Measurements from ENCODE around the gene KRTAP3-3.

The KRTAP3-3 gene

GRCh38 chr17:40975516-40975915 lies 18.4 kb downstream of the KRTAP3-3 start:
- Histone ChIP-seq H3K36me3 (ENCODE audit: control insufficient read depth, insufficient read depth, low read length) (no peaks in the 10 kb centered on the region), H3K27me3 (ENCODE audit: control insufficient read depth, insufficient read depth, low read length) (no peaks in the 10 kb centered on the region), H3K4me1 (ENCODE audit: control insufficient read depth, insufficient read depth, low read length) (no peaks in the 10 kb centered on the region), H3K9ac (ENCODE audit: low read length) (no peak overlapping the region), H3K4me3 (ENCODE audit: low read length) (no peak overlapping the region), H3K9me3 (ENCODE audit: control insufficient read depth, low read length) (no peaks in the 10 kb centered on the region)

GRCh38 chr17:40974366-40974765 lies 19.6 kb downstream of the KRTAP3-3 start:
- no peak overlapping the region for H3K4me3 ChIP-seq (ENCODE audit: low read length)
- H3K27me3 ChIP-seq (ENCODE audit: control insufficient read depth, insufficient read depth, low read length): no peaks in the 10 kb centered on the region
- no peaks in the 10 kb centered on the region for H3K4me1 ChIP-seq (ENCODE audit: control insufficient read depth, insufficient read depth, low read length)
- no peak overlapping the region for H3K9ac ChIP-seq (ENCODE audit: low read length)
- H3K36me3 ChIP-seq (ENCODE audit: control insufficient read depth, insufficient read depth, low read length): no peaks in the 10 kb centered on the region
- no peaks in the 10 kb centered on the region for H3K9me3 ChIP-seq (ENCODE audit: control insufficient read depth, low read length)

- no peaks in the 10 kb centered on the region for H3K27me3 ChIP-seq (ENCODE audit: control insufficient read depth, insufficient read depth, low read length)
- no peaks in the 10 kb centered on the region for H3K36me3 ChIP-seq (ENCODE audit: control insufficient read depth, insufficient read depth, low read length)
- H3K9me3 ChIP-seq (ENCODE audit: control insufficient read depth, low read length): no peaks in the 10 kb centered on the region
- H3K9ac ChIP-seq (ENCODE audit: low read length): no peak overlapping the region
- H3K4me3 ChIP-seq (ENCODE audit: low read length): no peak overlapping the region
- H3K4me1 ChIP-seq (ENCODE audit: control insufficient read depth, insufficient read depth, low read length): no peaks in the 10 kb centered on the region
These were observed 26.4 kb downstream of the KRTAP3-3 start for GRCh38 chr17:40967582-40967981.

- Histone ChIP-seq H3K27me3 (ENCODE audit: control insufficient read depth, insufficient read depth, low read length) (no peaks in the 10 kb centered on the region), H3K4me3 (ENCODE audit: low read length) (no peak within 1 kb of the TSS), H3K9me3 (ENCODE audit: control insufficient read depth, low read length) (no peaks in the 10 kb centered on the region), H3K9ac (ENCODE audit: low read length) (no peak within 1 kb of the TSS), H3K4me1 (ENCODE audit: control insufficient read depth, insufficient read depth, low read length) (no peaks in the 10 kb centered on the region), H3K36me3 (ENCODE audit: control insufficient read depth, insufficient read depth, low read length) (no peaks in the 10 kb centered on the region)
These were observed 27.1 kb downstream of the KRTAP3-3 start, which contains the start of gene KRT39 for GRCh38 chr17:40966848-40967247. TSS of gene KRT39 (minus strand) at chr17:40966948. CDS start at chr17:40966856, 92 bp downstream.

GRCh38 chr17:40963838-40964237 lies 30.1 kb downstream of the KRTAP3-3 start:
- Histone ChIP-seq H3K4me3 (ENCODE audit: low read length) (no peak overlapping the region), H3K9me3 (ENCODE audit: control insufficient read depth, low read length) (no peaks in the 10 kb centered on the region), H3K36me3 (ENCODE audit: control insufficient read depth, insufficient read depth, low read length) (no peaks in the 10 kb centered on the region), H3K9ac (ENCODE audit: low read length) (no peak overlapping the region), H3K4me1 (ENCODE audit: control insufficient read depth, insufficient read depth, low read length) (no peaks in the 10 kb centered on the region), H3K27me3 (ENCODE audit: control insufficient read depth, insufficient read depth, low read length) (no peaks in the 10 kb centered on the region)

- Histone ChIP-seq H3K9ac (ENCODE audit: low read length) (no peak overlapping the region), H3K4me1 (ENCODE audit: control insufficient read depth, insufficient read depth, low read length) (peaks cover 6% of the 10 kb centered on the region), H3K27me3 (ENCODE audit: control insufficient read depth, insufficient read depth, low read length) (no peaks in the 10 kb centered on the region), H3K4me3 (ENCODE audit: low read length) (no peak overlapping the region), H3K36me3 (ENCODE audit: control insufficient read depth, insufficient read depth, low read length) (no peaks in the 10 kb centered on the region), H3K9me3 (ENCODE audit: control insufficient read depth, low read length) (no peaks in the 10 kb centered on the region)
These were observed 31.9 kb downstream of the KRTAP3-3 start for GRCh38 chr17:40962059-40962561.

- H3K36me3 ChIP-seq (ENCODE audit: control insufficient read depth, insufficient read depth, low read length): no peaks in the 10 kb centered on the region
- H3K4me3 ChIP-seq (ENCODE audit: low read length): no peak overlapping the region
- H3K27me3 ChIP-seq (ENCODE audit: control insufficient read depth, insufficient read depth, low read length): no peaks in the 10 kb centered on the region
- H3K4me1 ChIP-seq (ENCODE audit: control insufficient read depth, insufficient read depth, low read length): peaks cover 7% of the 10 kb centered on the region
- H3K9me3 ChIP-seq (ENCODE audit: control insufficient read depth, low read length): no peaks in the 10 kb centered on the region
- no peak overlapping the region for H3K9ac ChIP-seq (ENCODE audit: low read length)
These were observed 32.4 kb downstream of the KRTAP3-3 start for GRCh38 chr17:40961591-40961990.

GRCh38 chr17:40960144-40960543 lies 33.8 kb downstream of the KRTAP3-3 start:
- Histone ChIP-seq H3K4me3 (ENCODE audit: low read length) (no peak overlapping the region), H3K9ac (ENCODE audit: low read length) (no peak overlapping the region), H3K27me3 (ENCODE audit: control insufficient read depth, insufficient read depth, low read length) (no peaks in the 10 kb centered on the region), H3K9me3 (ENCODE audit: control insufficient read depth, low read length) (no peaks in the 10 kb centered on the region), H3K4me1 (ENCODE audit: control insufficient read depth, insufficient read depth, low read length) (peaks cover 13% of the 10 kb centered on the region), H3K36me3 (ENCODE audit: control insufficient read depth, insufficient read depth, low read length) (no peaks in the 10 kb centered on the region)

GRCh38 chr17:40958086-40958953 lies 35.6 kb downstream of the KRTAP3-3 start:
- Histone ChIP-seq H3K36me3 (ENCODE audit: control insufficient read depth, insufficient read depth, low read length) (no peaks in the 10 kb centered on the region), H3K9ac (ENCODE audit: low read length) (no peak overlapping the region), H3K4me3 (ENCODE audit: low read length) (no peak overlapping the region), H3K9me3 (ENCODE audit: control insufficient read depth, low read length) (no peaks in the 10 kb centered on the region), H3K27me3 (ENCODE audit: control insufficient read depth, insufficient read depth, low read length) (no peaks in the 10 kb centered on the region), H3K4me1 (ENCODE audit: control insufficient read depth, insufficient read depth, low read length) (peaks cover 13% of the 10 kb centered on the region)

GRCh38 chr17:40956401-40957254 lies 37.3 kb downstream of the KRTAP3-3 start:
- no peak overlapping the region for H3K9ac ChIP-seq (ENCODE audit: low read length)
- no peaks in the 10 kb centered on the region for H3K9me3 ChIP-seq (ENCODE audit: control insufficient read depth, low read length)
- H3K27me3 ChIP-seq (ENCODE audit: control insufficient read depth, insufficient read depth, low read length): no peaks in the 10 kb centered on the region
- no peaks in the 10 kb centered on the region for H3K36me3 ChIP-seq (ENCODE audit: control insufficient read depth, insufficient read depth, low read length)
- H3K4me3 ChIP-seq (ENCODE audit: low read length): no peak overlapping the region
- H3K4me1 ChIP-seq (ENCODE audit: control insufficient read depth, insufficient read depth, low read length): peaks cover 13% of the 10 kb centered on the region

- H3K9me3 ChIP-seq (ENCODE audit: control insufficient read depth, low read length): no peaks in the 10 kb centered on the region
- no peak overlapping the region for H3K9ac ChIP-seq (ENCODE audit: low read length)
- peaks cover 16% of the 10 kb centered on the region for H3K4me1 ChIP-seq (ENCODE audit: control insufficient read depth, insufficient read depth, low read length)
- H3K27me3 ChIP-seq (ENCODE audit: control insufficient read depth, insufficient read depth, low read length): no peaks in the 10 kb centered on the region
- H3K36me3 ChIP-seq (ENCODE audit: control insufficient read depth, insufficient read depth, low read length): no peaks in the 10 kb centered on the region
- no peak overlapping the region for H3K4me3 ChIP-seq (ENCODE audit: low read length)
These were observed 40.1 kb downstream of the KRTAP3-3 start for GRCh38 chr17:40953881-40954280.

- Histone ChIP-seq H3K9me3 (ENCODE audit: control insufficient read depth, low read length) (no peaks in the 10 kb centered on the region), H3K9ac (ENCODE audit: low read length) (no peak overlapping the region), H3K4me3 (ENCODE audit: low read length) (no peak overlapping the region), H3K36me3 (ENCODE audit: control insufficient read depth, insufficient read depth, low read length) (no peaks in the 10 kb centered on the region), H3K4me1 (ENCODE audit: control insufficient read depth, insufficient read depth, low read length) (peaks cover 10% of the 10 kb centered on the region), H3K27me3 (ENCODE audit: control insufficient read depth, insufficient read depth, low read length) (no peaks in the 10 kb centered on the region)
These were observed 41.3 kb downstream of the KRTAP3-3 start for GRCh38 chr17:40952661-40953060.

All from mucosa of stomach (tissue), 1 donor.